LNCaP clone FGC (cell line): ENCODE results near the gene MRAS.
A peak's percentile ranks its signal among the peaks of the same experiment; 100 is the strongest.

ENCODE experiments used
- DNase-seq: peaks from one replicate; pipeline ENCODE4 v3.0.0-alpha.2; 2011; ENCODE audit warnings: low read depth
- H3K4me3 ChIP-seq: 2 replicates; pipeline ENCODE4 v1.5.1; 2011; ENCODE audit warnings: mild to moderate bottlenecking, low read depth, low read length, control low read depth
- TF ChIP-seq, protein P1 (sequence below): IDR thresholded peaks from 2 replicates; pipeline ENCODE4 v1.5.1; 2012; ENCODE audit warnings: mild to moderate bottlenecking; ENCODE audit not compliant: control insufficient read depth, insufficient read depth; ENCODE audit errors: extremely low read depth

The MRAS gene

DNA sequence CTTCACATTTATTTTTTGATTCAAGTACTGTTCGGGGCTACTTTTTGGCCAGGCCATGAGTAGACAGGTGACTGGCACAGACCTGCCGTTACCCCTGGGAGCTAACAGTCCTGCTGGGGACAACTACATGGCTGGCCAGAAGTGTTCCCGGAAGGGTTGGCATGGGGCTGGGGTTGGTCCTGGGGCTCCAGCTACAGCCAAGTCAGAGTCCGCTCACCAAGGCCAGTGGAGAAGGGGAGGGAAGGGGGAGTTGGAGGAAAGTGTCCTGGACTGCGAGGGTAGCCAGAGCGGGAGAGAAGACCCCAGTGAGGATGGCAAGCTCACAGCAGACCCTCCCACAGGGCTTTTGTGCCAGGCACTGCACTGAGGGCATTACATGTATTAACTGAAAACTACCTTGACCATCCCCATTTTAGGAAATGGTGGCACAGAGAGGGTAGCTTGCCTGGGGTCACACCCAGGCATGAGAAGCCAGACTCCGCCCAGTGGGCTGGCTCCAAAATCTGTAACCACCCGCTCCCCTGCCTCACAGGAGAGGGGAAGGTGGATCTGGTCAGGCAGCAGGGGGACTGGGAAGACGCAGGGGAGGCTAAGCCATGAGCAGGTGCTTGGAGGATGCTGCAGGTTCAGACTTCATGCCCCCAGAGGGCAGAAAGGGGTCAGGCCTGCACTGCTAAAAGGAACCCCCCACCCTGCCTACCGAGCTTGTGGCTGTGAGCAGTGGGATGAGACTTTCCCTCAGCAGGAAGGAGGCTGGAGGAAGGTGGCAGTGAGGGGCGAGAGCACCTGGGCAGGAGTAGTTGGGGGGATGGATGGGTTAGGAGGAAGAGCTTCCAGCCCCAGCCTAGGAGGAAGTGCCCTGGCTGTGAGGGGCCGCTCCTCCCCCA lies 47.7 kb downstream of the MRAS start:
- no peak overlapping the region for H3K4me3 ChIP-seq
- TF ChIP-seq, protein P1, sequence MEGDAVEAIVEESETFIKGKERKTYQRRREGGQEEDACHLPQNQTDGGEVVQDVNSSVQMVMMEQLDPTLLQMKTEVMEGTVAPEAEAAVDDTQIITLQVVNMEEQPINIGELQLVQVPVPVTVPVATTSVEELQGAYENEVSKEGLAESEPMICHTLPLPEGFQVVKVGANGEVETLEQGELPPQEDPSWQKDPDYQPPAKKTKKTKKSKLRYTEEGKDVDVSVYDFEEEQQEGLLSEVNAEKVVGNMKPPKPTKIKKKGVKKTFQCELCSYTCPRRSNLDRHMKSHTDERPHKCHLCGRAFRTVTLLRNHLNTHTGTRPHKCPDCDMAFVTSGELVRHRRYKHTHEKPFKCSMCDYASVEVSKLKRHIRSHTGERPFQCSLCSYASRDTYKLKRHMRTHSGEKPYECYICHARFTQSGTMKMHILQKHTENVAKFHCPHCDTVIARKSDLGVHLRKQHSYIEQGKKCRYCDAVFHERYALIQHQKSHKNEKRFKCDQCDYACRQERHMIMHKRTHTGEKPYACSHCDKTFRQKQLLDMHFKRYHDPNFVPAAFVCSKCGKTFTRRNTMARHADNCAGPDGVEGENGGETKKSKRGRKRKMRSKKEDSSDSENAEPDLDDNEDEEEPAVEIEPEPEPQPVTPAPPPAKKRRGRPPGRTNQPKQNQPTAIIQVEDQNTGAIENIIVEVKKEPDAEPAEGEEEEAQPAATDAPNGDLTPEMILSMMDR: no peak
- DNase-seq: no peak

- no peak for DNase-seq
- H3K4me3 ChIP-seq: no peak overlapping the region
- TF ChIP-seq, protein P1: no peak
Observed at GRCh38 chr3:138396752-138397410, 48.5 kb downstream of the MRAS start.

DNA sequence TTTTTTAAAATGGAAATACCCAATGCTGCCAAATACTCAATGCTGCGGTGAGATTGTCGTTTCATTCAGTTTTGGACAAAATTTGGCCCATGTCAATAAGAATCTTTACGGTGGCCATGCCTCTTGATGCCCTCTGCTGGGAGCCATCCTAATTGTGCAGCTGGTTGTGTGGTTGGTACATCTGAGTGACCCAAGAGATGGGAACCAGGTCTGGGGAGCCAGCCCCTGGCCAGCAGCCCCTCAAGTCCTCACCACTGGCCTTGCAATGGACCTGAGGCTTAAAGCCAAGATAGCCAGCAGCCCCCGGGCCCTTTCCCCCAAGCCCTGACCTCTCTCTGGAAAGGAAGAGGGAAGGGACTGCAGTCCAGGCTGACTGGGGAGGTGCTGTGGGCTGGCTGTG lies 49.6 kb downstream of the MRAS start:
- no peak for DNase-seq
- no peak overlapping the region for H3K4me3 ChIP-seq
- TF ChIP-seq, protein P1: peak; percentile 40

- TF ChIP-seq, protein P1: no peak
- DNase-seq: no peak
- H3K4me3 ChIP-seq: no peak overlapping the region
Observed at GRCh38 chr3:138398791-138399575, 50.6 kb downstream of the MRAS start.

- no peak for DNase-seq
- TF ChIP-seq, protein P1: no peak
- H3K4me3 ChIP-seq: no peak overlapping the region
Observed at GRCh38 chr3:138399766-138400165, 51.4 kb downstream of the MRAS start.

DNA sequence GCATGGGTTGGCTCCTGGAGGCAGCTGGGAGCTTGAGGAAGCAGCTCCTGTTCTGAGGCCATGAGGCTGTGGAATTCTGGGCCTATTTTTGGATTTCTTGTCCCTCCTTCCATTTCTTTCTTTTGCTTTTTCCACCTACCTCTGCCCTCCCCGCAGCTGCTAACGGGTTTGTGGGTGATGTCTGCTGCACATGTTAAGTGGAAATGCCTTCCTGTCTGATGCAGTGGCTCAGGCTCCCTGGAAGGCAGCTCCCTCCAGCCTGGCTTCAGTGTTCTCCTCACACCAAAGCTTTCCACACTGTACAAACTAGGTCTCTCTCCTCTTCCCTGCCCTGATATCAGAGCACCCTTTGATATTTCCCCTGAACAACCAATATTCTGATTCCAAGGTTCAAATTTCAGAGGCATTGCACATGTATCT lies 52.3 kb downstream of the MRAS start:
- H3K4me3 ChIP-seq: no peak overlapping the region
- TF ChIP-seq, protein P1: no peak
- no peak for DNase-seq
